GM19397 (cell line): ENCODE results near the gene ARHGAP15.

ENCODE experiments used
- ATAC-seq: cut with Tn5 transposase; IDR thresholded peaks from one replicate; pipeline ENCODE4 v1.9.1; 2021; ENCODE audit warnings: mild to moderate bottlenecking, moderate library complexity; ENCODE audit not compliant: unreplicated experiment

Gene ARHGAP15

DNA sequence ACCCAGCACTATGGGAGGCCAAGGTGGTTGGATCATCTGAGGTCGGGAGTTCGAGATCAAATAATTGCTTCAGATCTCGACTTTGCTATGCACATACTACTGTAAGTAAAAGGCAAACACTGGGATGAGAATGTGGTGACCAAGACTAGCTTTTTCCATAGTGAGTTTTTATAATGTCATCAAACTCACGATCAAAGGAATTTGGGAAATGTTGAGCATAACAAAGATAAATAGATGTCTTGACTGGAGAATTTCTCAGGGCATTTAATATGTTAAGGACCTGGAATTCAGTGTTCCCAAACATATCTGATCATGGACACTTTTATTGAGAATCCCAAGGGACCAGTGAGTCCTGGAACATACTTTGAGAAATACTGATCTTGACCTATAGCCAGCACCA lies 205.6 kb downstream of the ARHGAP15 start:
- no peak for ATAC-seq

DNA sequence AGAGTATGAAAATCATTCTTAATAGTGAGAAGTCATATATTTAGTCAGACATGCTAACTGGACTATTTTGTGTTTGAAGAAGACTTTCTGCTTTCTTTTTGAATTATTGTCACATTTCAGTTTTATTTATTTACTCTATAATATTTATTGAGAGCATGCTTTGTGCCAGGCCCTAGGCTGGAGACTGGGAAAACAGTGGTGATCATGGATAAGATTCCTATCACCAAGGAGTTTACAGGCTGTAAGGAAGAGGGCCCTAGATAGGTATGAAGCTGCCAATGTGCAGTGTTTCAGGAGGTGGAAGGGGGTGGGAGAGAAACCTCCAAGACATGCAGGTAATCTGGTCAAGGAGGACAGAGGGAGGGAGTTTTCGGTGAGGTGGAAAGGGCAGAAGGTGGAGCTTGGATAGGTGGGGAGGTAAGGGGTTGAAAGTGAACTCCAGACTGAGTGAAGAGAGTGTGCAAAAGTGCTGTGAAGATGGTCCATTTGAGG lies 207.5 kb downstream of the ARHGAP15 start:
- no peak for ATAC-seq

DNA sequence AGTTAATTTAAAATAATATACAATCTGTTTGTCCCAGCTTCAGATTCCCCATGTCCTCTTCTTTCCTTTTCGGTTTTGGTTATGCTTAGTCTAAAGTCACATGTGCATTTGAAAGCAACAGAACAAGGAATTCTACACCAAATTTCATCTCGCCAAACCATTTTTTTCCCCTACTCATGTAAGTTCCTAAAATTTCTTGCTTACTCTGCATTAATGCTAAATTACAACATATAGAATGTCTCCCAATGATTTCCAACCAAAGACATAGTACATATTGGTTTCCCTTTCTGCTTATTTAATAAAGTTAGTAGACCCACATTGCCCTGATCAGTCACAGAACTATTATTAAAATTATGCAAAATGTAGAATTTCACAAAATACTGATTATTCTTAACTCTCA lies 212.3 kb downstream of the ARHGAP15 start:
- no peak for ATAC-seq

- ATAC-seq: no peak
Observed at GRCh38 chr2:143344780-143345179, 215.6 kb downstream of the ARHGAP15 start.

DNA sequence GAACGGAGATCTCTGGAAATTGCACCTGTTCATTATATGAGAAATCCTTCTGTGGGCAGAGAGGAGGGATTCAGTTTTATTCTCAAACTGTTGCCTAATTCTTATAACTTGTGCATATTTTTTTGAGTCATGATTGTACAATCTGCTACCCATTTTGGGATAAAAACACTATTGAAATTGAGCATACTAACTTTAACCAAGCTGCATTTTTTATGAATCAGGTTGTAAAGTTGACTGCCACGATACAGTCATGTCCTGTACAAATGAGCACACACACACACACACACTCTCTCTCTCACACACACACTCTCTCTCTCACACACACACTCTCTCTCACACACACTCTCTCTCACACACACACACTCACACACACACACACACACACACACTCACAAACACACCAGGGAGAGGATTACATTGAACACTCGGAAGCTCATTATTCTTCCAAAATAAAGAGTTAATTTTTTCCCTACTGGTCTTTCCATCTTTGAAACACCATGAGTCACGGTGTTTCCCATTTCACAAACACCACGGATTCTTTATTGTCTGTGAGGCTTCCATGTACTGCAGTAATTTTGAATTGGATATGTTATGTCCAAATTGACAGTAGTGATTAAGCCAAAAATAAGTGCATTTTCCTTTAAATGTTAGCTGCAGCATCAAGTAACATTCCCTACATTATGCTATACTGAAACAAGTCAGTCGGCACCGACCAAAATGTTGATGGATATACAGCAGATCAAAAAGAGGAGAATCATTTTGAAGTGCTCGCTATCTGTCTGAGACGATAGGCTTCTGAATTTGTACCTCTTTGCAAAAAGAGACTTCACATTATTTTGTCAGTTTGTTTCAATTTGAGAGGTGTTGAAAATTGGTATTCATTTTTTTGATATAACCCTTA lies 216.9 kb downstream of the ARHGAP15 start:
- no peak for ATAC-seq

DNA sequence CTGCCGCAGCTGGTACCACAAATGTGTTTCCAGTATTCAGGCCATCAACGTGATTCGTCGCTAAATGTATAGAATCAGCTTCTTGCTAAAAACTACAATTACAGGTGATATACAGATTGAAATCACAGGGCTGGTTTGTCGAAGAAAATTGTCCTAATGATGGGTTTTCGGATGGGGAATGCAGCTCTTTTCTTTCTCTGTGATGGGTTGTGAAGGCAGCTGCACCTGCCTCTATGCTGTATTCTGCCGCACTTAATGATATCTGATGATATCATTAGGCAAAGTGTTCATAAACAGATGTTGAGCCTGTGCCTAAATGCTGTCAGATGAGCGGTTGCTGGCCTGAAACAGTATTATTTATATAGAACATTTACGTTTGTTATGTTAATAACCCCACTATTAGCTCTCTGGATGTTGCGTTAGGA lies 218.1 kb downstream of the ARHGAP15 start:
- ATAC-seq: no peak

GRCh38 chr2:143347901-143348414 lies 218.7 kb downstream of the ARHGAP15 start:
- no peak for ATAC-seq

- ATAC-seq: no peak
Observed at GRCh38 chr2:143354050-143354750, 225.0 kb downstream of the ARHGAP15 start.

GRCh38 chr2:143355870-143356269 lies 226.7 kb downstream of the ARHGAP15 start:
- no peak for ATAC-seq

DNA sequence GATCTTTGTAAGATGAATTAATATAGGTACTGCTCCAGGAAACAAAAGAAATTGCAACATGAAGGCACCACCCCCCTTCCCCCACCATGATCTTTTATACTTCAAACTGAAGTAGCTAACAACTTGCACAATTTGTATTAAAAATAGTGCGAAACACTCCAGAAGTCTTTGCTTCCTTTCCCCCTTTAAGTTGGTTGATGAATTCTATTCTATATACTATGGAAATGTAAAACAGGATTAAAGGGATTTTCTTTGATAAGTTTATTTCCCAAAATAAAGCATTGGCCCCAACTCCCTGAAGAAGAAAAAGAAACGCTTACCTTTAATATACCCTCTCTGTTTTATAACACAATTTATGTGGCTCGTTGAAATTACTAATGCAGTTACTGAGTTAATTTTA lies 227.1 kb downstream of the ARHGAP15 start:
- no peak for ATAC-seq

DNA sequence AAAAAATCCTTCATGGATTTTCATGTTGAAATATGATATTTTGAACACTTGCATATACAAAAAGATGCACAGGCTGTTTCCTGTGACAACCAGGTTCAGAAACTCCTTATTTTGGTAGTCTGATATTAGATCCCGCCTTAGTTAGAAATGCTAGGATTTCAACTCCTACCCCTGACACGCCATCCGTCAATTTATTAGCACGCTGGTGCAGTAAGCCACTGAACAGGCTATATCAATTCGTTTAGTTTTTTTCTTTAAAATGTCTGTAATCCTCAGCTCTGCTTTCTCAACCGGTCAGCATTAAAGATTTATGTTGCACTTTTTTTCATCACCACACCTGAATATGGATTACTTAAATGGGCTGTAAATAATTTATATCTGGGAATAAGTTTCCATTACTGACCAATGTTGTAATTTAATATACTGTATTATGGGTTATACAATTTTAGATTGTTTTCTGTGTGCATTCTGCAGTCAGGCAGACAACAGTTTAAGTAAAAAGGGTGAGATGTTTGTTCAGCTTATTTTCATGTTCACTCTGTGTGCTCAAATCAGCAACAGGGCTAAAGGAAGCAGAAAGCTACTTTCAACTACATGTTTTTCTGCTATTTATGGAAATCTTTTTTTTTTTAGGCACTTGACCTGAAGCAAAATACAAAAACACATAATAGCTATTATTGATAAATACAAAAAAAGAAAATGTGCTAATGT lies 227.7 kb downstream of the ARHGAP15 start:
- ATAC-seq: no peak

GRCh38 chr2:143357966-143358365 lies 228.7 kb downstream of the ARHGAP15 start:
- no peak for ATAC-seq

DNA sequence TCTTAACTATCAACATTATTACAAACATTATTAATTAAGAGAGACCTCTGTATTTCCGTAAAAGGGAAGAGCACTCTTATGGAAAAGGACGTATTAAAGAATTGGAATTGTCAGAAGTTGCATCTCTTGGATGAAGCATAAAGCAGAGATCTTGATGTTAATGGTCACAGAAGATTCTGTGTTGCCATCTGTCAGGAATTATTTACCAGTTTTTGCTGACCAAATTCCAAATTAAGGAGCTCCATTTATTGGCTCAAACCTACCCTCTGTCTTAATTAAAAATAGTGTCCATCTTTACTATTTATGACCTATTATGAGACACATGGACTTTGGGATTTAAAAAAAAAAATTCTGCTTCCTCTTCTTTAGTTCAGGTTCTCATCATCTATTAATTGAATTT lies 232.1 kb downstream of the ARHGAP15 start:
- ATAC-seq: no peak

DNA sequence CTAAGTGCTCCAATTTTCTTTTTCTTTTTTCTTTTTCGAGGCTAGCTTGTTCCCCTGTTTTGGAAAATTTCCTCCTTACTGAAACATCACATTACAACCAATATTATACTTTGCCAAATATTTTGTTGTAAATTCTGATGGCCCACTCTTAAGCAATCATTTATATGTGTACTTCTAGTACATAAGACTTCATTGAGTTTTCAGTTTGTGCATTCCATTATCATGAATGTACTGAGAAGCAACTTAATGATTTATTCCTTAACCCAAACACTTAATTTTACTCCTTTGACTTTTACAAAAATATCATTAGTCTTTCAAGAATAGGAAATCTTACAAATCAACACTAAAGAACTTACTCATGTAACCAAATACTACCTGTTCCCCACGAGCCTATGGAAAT lies 242.4 kb downstream of the ARHGAP15 start:
- no peak for ATAC-seq

GRCh38 chr2:143375384-143375880 lies 246.2 kb downstream of the ARHGAP15 start:
- no peak for ATAC-seq

DNA sequence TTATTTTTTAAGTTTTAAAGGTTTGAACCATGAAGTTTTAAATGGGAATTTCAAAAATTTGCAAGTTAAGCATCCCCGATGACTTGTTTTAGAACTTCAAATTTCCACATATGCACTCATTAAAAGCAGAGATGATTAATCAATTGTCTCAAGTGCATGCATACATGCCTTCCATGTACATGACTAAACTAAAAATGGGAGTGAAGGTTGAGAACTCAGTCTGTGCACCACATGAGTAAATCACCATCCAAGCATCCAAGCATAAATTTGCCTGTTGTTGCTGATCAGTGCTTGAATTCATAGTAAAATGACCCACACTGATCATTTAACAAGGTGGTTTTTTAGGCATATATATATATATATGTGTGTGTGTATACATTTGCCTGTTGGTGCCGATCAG lies 249.8 kb downstream of the ARHGAP15 start:
- ATAC-seq: no peak

- ATAC-seq: no peak
Observed at GRCh38 chr2:143379955-143380354, 250.7 kb downstream of the ARHGAP15 start.

DNA sequence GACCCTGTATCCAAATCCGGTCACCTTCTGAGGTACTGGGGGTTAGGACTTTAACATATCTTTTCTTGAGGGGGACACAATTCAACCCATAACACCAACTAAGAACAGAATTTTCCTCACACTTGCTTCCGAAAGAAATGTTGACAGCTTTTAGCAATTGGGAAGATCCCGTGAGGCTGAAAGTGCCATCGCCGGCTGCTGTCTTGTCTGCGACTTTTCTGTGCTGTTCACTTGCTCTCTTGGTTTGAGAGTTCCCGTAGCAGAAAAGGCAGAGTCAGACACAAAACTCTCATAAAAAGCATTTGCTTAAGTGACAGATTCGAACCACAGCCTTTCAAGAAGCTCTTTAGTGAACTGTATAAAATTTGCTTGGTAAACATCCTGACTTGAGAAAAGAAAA lies 253.4 kb downstream of the ARHGAP15 start:
- no peak for ATAC-seq

DNA sequence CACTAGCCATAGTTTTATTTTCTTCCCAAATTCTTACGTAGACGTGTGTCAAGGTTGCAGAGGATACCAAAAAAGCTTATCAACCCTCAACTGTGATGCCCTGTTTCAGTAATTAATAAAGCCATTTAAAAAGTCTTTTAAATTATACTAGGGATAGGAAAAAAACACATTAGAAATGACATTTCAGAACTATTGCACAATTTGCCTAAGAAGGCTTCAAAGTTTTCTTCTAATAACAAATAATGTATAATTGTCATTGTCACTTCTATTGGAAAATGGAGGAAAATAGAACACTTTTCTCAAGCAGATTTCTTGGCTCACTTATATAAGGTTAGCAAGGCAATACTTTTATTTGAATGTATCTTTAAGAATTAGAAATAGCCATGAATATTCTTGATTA lies 253.8 kb downstream of the ARHGAP15 start:
- no peak for ATAC-seq

DNA sequence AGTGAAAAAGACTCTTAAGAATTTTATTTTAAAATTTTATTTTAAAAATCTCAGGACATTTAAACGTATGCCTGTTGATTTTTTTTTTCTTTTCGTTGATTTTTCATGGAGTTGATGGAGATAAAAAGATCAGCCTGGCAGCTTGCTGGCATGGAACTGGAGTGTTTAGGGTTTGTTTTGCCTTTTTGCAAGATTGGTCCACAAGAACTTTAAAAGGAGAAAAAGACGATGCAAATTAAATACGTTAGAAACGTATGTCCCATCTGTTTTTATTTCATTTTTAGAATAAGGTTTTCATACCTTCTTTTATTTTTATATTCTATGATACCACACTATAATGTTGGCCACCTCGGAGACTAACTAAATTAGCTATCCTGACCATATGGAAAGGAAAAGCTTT lies 254.9 kb downstream of the ARHGAP15 start:
- ATAC-seq: no peak

DNA sequence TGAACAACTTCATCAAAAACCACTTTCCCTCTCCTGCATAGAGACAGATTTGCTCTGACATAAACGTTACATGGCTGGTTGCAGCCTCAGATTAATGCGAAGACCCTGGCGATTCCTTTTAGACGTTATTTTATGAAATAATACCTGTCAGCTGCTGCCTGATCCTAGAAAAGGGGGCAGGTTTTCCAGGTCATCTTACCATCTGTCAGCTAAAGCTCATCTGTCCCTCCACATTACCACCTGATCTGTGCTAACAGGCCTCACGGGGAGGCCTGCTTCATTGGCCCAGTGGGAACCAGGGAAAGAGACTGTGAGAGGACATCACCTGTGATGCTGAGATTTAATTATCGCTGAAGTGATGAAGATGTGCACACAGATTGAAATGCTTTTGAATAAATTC lies 261.0 kb downstream of the ARHGAP15 start:
- ATAC-seq: no peak
